Measurements from ENCODE around the gene PPP1CA.
A peak's percentile ranks its signal among the peaks of the same experiment; 100 is the strongest.

PPP1CA gene

DNA sequence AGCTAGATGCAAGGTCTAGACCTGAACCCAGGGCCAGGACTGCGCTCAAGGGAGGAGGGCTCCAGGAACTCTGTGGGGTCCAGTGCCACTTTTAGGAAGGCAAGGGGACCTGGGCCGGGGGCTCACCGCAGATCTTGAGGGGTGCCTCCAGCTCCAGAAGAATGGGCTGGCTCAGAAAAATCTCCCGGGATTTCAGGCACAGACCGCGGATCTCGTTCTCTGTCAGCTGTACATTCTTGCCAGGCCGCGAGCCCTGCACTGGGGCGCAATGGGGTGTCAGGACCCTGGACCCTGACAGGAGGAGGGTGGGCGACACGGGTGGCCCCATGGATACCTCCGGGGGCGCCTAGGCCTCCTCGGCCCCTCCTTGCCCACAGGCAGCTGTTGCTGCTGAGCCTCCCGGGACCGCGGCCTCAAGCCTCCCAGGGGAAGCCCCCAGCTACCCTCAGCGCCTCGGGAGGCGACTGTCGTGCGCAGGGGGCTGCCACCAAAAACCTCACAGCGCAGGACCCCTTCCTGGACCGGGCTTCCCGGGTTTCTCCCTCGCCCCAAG is 640 bp downstream of the PPP1CA start:
- DNase-seq, result no peak

DNA sequence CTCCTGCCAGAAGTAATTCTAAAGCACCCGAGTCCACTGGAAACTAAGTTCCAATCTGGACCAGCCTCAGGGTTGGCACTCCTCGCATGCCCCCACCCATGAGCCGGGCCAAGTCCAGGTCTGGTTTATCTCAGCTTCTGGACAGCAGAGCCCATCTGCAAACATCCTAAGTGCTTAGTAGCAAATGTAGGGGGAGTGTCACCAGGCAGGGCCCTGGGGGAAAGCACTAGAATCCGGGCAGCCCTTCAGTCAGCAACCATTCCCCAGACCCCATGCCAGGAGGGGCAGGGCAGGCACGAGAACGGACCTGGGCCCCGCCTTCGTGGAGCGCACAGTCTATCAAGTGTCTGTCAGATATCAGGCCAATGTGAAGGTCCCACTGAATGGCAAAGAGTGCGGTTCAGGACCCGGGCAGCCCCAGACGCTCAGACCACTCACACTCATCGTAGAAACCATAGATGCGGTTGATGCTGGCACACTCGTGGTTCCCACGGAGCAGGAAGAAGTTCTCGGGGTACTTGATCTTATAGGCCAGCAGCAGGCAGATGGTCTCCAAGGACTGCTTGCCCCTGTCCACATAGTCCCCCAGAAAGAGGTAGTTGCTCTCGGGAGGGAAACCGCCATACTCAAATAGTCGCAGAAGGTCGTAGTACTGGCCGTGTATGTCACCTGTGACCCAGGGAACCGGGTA is 1.3 kb downstream of the PPP1CA start:
- DNase-seq, result no peak

DNA sequence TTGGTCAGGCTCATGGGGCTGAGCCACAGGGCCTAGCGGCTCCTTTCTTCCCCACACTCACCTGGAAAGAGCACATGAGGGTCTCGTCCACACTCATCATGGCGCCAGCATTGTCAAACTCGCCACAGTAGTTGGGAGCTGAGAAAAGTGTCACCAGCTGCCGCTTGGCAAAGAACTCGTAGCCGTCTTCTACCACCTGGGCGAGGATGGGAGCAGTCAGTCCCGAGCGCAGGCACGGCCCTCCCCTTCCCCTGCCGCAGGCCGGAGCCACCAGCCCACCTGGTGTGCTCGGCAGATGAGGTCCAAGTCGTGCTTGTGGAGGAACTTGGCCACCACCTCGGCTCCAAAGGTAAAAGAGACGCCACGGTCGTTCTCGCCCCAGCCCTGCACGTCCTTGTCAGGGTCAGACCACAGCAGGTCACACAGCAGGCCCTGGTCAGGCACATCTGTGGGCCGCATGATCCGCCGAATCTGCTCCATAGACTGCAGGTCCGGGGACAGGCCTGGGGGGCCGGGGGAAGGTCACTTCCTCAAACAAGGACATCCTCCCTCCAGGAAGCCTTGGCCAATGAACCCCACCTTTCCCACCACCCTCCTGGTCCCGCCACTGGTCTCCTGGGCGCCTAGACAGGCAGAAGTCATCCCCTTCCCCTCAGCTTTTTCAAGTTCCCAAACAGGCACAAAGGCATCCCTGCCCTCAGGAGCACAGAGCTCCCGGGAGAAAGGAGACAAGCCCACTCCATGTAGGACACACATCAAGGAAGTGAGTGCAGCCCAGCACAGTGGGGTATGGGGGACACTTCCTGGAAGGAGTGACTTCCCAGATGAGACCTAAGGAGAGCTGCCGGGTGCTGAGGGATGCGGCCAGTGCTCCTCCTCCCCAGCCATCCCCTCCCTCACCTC is 2.7 kb downstream of the PPP1CA start:
- no peak for DNase-seq

DNA sequence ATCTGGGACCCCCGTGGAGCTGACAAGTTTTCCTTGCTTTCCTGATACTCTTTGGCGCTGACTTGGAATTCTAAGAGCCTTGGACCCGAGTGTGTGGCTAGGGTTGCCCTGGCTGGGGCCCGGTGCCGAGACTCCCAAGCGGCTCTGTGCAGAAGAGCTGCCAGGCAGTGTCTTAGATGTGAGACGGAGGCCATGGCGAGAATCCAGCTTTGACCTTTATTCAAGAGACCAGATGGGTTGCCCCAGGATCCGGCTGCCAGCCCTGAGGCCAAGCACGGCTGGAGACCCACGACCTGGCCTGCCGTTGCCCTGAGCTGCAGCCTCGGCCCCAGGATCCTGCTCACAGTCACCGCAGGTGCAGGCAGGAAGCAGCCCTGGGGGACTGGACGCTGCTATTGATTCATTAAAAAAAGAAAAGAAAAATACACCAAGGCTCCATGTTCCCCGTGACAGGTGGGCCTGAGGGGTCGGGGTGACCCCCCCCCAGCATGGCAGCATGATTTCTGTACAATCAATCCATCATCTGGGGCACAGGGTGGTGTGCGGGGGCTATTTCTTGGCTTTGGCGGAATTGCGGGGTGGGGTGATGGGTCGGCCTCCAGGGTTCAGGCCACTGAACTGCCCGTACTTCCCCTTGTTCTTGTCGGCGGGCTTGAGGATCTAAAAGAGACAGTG is 3.5 kb downstream of the PPP1CA start:
- DNase-seq, result no peak

DNA sequence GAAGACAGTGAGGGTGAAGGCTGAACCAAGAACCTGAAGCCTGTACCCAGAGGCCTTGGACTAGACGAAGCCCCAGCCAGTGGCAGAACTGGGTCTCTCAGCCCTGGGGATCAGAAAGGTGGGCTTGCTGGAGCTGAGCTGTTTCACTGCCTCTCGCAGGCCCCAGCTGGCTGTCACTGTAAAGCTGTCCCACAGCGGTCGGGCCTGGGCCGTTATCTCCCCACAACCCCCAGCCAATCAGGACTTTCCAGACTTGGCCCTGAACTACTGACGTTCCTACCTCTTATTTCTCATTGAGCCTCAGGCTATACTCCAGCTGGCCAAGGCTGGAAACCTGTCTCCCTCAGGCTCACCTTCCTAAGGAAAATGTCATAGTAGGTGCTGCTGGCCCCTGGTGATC is 4.1 kb downstream of the PPP1CA start:
- no peak for DNase-seq

DNA sequence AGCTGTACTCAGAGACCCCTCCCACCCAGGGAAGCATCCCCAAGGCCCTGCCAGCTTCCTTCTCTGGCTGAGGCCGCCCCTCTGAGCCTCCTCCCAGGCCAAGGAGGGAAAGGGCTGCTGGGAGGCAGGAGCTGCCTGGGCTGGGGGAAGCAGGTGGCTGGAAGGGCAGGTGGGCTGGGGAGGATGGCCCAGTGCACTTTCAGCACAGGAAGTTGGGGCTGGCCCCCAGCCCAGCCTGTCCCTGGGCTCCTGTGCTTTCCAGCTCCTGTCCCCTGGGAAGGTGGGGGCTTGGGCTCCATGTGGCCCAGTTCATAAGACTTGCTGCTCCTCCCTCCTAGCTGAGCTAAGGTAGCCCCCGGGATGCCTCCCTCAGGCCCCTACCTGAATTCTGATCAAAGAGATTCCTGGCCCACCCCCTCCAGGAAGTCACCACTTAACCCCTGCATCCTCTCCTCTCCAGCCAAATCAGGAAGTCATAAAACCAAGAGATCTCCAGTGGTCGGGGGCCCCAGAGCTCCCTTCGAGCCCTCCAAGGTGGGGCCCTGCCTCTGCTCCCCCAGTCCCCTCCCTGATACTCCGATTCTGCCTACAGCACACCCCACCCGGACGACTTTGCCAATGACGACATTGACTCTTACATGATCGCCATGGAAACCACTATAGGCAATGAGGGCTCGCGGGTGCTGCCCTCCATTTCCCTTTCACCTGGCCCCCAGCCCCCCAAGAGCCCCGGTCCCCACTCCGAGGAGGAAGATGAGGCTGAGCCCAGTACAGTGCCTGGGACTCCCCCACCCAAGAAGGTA is 4.9 kb downstream of the PPP1CA start:
- DNase-seq, result no peak

DNA sequence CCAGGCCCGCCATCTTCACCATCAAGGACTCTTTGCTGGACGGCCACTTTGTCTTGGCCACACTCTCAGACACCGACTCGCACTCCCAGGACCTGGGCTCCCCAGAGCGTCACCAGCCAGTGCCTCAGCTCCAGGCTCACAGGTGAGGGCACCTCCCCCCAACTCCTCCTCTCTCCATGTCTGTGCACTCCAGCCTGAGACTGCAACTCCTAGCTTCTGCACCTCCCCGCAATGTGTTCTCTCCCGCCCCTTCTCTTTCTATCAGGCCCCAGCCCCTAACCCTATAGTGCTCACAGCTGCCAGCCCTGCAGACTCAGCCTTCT is 5.4 kb downstream of the PPP1CA start:
- DNase-seq, result no peak

DNA sequence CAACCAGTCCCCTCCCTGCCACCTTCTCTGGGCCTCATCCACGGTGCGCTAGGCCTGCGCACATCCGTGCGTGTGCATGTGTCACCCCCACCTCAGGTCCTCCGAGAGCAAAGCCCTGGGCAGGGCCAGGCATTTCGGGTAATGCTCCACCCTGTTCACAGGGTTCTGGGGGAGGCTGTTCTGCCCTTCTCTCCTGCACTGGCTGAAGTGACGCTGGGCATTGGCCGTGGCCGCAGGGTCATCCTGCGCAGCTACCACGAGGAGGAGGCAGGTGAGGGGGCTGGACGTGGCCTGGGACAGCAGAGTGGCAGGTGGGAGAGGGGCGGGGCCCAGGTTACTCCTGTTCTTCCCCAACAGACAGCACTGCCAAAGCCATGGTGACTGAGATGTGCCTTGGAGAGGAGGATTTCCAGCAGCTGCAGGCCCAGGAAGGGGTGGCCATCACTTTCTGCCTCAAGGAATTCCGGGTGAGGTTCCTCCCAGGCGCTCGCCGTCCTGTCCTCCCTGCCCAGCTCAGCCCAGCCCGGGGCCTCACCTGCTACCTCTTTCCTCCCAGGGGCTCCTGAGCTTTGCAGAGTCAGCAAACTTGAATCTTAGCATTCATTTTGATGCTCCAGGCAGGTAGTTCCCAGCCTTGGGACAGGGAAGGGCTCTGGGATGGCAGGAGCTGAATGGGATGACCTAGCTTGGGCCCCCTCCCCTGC is 6.0 kb downstream of the PPP1CA start:
- DNase-seq, result no peak

DNA sequence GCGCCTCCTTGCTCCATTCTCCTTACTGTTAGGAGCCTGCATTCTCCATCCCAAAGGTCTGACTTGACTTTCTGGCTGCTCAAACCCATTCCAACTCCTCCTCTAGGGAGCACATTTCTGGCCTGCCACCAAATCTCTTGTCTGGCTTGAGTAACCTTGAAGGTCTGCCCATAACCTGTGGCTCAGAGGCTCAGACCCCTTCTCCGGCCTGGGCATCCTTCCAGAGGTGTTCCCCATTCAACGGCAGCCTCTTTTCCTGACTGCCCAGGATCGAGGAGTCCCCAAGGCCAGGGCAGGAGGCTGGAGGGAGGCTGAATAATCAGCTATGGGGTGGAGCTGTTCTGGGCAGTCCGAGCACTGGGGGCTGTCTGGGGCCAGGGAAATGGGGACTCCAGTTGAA is 7.7 kb downstream of the PPP1CA start:
- DNase-seq, result no peak

DNA sequence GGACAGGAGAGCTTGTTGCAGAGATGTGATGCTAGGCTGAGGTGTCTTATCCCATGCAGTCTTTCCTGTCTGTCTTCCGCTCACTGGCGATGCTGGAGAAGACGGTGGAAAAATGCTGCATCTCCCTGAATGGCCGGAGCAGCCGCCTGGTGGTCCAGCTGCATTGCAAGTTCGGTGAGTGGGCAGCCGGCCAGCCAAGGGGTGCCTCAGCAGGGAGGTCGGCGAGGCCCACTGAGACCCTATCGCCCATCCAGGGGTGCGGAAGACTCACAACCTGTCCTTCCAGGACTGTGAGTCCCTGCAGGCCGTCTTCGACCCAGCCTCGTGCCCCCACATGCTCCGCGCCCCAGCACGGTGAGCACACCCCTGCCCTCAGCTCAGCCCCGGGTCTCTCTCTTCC is 8.2 kb downstream of the PPP1CA start:
- no peak for DNase-seq

DNA sequence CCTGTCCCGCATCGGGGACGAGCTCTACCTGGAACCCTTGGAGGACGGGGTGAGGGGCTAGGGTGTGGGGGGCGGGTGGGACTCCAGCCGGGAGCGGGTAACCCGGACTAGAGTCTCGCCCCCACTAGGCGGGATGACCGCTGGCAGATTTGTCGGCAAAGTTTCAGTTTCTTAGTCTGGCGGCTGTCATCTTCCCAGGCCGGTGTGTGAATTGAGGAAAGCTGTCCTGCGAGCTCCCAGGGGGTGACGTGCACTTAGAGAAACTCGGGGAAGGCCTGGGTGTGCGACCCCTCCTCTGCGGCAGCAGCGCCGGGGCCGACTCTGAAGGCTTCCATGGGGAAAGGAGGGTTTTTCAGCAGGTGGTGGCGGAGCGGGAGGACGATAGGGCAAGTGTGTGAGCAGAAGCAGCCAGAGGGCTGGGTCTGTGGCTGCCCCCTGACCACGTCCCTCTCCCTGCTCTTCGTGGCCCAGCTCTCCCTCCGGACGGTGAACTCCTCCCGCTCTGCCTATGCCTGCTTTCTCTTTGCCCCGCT is 9.4 kb downstream of the PPP1CA start:
- no peak for DNase-seq

DNA sequence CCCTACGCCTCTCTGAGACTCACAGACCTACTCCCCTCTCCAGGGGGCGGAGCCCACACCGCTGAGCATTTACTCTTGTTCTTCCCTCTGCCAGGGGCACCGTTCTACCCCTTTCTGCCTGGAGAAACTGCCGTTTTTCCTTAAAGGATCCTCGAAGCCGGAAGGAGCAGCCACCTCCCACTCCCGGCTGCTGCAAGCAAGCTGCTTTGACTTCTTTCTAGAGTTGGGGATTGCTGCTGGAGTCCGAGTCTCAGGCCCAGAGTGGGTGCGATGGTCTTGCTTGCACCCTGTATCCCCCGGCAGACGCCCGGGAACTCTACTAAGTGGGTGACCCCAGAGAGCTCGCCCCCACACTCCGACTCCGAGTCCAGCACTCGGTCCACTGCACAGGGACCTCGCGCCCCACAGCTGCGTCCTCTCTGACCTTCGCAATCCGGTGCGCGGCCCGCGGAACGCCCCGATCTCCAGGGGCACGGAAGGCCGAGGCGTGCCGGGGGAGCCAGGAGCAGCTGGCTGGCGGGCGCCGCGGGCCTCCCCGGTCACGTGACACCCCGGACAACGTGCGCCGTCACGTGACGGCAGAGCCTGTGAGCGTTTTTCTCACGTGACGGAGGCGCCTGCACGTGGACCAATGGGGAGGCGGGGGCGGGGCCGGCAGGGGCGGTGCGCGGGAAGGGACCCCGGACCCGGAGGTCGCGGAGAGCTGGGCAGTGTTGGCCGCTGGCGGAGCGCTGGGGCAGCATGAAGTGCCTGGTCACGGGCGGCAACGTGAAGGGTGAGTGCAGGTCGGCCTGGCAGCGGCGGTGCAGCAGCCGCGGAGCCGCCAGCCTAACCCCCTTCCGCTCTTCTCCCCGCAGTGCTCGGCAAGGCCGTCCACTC is 10.1 kb downstream of the PPP1CA start, which contains the start of gene RAD9A:
TSS of gene RAD9A (plus strand) at position 683 of the 879 bp plus-strand sequence. CDS start at position 742, 59 bp downstream.
- DNase-seq, result peak; percentile 95

DNA sequence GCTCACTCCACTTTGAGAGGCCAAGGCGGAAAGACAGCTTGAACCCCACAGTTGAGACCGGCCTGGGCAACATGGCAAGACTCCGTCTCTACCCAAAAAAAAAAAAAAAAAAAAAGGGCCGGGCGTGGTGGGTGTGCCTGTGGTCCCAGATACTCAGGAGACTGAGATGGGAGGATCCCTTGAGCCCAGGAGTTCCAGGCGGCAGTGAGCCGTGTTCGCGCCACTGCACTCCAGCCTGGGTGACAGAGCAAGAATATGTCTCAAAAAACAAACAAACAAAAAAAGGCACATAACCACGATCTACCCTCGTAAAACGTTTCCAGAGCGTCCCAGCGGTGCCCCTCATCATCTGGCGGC is 10.7 kb downstream of the PPP1CA start:
- DNase-seq, result no peak

DNA sequence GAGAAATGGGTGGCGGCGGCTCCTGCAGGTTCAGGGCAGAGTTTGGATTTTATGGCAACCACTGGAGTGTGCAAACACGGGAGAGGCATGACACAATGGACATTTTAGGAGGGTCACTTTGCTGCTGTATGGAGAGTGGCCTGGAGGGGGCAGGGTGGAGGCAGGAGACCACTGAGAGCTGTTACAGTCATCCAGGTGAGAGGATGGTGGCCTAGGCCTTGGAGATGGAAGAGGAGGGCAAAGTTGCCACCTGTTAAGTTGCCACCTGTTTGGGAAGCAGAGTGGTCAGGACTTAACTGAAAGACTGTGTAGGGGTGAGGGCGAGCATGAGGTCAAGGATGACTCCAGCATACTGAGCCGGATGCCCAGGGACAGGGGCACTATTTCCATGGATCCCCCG is 12.2 kb downstream of the PPP1CA start:
- peak; percentile 82 for DNase-seq

DNA sequence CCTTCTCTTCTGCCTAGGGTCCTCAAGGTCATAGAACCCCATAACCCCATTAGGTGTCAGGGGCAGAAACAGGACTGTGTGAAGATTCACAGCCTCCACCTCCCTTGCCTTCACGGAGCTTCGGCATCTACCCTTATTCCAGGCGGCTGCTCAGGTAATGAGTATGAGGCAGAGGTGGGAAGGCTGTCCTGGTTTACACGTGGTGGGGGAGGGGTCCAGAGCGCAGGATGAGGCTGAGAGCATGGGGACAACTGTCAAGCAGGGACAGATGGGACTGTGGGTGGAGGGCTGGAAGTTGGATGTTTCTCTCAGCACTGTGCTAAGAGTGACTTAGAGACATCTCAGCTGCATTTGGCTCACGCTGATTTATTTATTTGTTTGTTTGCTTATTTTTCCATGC is 14.1 kb downstream of the PPP1CA start:
- no peak for DNase-seq

DNA sequence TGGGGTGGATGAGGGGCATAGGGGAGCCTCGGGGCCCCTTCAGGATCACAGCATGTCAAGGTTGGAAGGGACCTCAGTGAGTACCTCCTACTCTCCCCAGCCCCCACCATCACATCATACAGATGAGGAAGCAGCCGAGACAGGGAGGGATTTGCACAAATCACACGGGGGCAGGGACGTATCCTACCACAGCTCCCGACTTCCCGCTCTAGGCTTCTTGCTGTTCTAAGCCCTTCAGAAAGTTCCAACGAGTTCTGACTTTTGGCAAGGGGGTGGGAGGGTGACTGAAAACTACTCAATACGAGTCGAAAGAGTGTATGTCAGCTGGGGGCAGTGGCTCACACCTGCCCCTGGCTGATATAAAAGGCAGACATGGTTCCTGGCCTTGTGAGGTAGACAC is 14.6 kb downstream of the PPP1CA start:
- DNase-seq, result no peak

DNA sequence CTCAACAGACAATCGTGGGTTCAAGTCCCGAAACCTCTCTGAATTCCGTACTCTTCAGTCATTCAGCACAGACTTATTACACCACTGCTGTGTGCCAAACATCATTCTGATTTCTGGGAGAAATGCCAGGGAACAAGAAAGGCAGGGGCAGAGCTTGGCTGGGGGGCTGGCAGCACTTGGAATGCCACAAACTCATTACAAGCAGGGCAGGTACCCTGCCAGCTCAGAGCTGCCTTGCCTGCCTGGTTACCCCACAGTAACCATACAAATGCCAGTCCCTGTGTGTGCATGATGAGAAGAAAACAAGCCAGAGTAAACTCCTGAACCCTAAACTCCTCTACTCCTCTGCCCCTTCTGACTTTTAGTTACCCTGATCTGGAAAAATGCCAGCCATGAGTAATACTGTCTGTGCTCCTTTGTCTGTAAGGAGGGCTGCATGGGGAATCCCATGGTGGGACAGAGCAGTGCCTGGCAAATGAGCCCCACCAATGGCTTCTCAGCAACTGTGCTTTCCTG is 16.7 kb downstream of the PPP1CA start:
- DNase-seq, result no peak

DNA sequence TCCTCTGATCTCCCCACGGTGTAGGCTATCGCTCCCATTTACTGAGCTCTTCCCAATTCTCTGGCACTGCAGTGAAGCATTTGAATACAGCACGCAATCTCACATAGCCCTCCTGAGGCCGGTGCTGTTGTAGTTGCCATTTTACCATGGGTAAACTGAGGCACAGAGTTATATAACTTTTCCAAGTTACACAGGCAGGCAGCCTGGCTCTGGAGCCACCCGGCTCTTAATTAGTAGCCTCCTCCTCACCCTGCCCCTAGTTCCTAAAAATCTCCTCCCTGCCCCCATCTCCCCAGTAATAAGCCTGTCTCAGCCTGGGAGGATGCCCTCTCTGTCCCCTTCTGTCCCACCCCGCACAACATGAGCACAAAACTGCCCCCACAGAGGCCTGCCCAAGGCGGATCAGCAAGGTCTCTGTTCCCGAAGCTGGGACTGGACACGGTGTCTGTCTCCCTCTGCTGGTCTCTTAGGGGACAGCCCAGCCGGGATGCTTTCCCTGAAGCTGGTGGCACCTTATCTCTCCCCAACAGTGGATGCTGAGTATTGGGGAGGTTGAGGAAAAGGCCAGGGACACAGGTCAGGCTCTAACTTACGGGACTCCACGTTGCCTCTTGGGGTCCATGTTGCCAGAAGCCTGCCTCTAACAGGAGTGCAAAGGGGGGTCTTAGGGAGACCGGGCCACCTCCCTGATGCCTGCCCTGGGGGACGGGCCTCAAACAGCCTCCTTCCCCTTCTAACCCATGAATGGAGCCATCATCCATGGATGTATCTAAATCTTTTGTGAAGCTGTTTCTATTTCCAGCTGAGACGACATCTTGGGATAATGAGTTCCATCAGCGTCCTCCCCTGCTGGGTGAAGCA is 19.2 kb downstream of the PPP1CA start:
- DNase-seq, result peak; percentile 94

DNA sequence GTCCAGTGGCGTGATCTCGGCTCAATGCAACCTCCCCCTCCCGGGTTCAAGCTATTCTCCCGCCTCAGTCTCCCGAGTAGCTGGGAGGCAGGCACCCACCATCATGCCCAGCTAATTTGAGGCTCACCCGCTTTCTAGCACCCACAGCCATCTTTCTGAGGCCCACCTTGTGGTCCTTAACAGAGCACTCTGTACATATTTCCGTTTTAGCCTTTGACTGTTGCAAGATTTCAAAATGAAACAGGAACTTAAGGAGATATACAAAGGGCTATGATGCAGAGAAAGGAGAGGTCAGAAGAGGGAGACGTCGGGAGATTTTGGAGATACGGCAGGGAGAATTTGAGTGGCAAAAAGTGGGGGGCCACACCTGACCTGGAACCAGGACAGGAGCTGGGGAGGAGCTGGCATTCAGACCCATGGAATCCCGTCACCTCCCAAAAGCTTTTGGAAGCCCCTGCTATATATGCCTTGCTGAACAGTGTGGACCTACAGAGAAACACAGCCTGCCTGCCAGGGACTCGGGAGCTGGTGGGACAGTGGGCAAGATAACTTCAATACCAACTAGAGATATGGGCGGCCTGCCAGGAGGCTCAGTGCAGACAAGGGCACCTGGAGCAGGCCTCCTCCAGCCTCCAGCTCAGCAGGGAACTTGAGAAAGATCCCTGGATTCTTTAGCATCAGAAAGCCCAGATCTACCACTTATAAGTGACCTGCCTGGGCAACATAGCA is 20.2 kb downstream of the PPP1CA start:
- DNase-seq, result no peak
